ENCODE results near the gene CCT4. TPM values are rescaled to one million over a fixed set of nuclear protein-coding genes. Genes with fewer than 3 reads are reported as not detected.
"Not testable (repeated sequence)": the region's sequence is repeated elsewhere in the genome, so short reads cannot be mapped to it uniquely, and the experiment has no call there.

The CCT4 gene, protein sequence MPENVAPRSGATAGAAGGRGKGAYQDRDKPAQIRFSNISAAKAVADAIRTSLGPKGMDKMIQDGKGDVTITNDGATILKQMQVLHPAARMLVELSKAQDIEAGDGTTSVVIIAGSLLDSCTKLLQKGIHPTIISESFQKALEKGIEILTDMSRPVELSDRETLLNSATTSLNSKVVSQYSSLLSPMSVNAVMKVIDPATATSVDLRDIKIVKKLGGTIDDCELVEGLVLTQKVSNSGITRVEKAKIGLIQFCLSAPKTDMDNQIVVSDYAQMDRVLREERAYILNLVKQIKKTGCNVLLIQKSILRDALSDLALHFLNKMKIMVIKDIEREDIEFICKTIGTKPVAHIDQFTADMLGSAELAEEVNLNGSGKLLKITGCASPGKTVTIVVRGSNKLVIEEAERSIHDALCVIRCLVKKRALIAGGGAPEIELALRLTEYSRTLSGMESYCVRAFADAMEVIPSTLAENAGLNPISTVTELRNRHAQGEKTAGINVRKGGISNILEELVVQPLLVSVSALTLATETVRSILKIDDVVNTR
- 148 and 163 TPM in 2 replicates for total RNA-seq
- 91.8 TPM for polyA plus RNA-seq (2012)

DNA sequence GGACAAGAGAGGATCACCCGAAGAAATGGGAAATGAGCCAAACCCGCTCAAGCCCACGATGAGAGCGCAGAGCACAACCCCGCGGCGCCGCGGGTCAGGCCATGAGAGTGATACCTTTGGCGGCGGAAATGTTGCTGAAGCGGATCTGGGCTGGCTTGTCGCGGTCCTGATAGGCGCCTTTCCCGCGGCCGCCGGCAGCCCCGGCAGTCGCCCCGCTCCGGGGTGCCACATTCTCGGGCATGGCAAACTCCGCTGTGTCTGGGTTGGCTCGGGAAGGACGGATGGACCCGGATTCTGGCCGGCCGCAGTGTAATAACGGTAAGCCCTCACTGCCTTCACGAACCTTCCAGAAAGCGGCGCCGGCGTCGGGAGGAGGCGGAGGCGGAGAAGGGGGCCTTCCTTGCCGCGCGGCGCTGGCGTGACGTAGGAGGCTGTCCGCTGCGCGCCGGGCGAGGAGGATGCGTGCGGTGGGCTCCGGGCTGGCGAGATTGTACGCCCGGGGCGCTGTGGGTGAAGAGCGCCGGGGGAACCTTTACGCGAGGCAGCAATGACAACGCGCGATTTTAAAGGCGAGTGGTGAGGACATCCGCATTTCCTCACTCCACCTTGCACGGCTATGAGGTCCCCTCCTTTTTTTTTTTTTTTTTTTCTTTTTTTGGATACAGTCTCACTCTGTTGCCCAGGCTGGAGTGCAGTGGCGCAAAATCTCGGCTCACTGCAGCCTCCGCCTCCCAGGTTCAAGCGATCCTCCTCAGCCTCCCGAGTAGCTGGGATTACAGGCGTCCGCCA, at the start of gene CCT4:
Gene CCT4 (minus strand): TSS at position 390 of the 789 bp plus-strand sequence. CDS start 149 bp downstream, at position 241.
- DNase-seq (ENCODE audit: low read depth): peak; percentile 87

DNA sequence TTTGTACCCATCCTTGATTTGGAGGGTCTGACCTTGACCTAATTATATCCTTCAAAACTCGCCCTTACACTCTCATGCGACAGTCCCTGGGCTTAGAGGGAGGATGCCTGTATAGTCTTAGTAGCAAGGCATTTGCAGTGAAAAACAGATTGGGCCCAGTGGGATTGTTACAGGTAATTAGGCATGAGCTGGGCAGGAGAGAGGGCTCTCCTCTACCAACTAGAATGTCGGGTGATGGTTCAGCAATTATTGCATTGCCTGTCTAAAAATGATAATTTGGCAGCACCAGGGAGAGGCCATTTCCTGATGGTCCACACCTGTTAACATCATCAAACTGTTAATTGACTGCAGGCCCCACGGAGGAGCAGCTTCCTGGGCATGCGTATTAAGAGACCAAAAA, 49.4 kb upstream of the CCT4 start:
- DNase-seq (ENCODE audit: low read depth): no peak

DNA sequence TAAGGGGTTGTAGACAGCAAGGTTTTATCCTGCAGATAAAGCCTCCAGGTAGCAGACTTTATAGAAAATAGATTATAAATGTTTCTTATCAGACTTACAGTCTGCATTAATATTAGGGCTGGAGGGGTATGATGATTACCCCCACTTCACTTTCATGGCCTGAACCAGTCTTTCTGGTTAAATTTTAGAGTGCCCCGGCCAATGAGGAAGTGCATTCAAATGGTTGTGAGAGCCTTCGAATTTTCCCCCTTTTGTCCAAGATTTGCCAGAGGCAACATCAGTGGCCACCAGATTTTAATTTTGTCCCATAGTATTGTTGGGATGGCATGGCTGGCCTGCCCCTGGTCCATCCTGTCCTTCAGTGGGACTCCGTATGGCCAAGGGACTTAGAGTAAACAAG, 48.6 kb upstream of the CCT4 start:
- no peak for DNase-seq (ENCODE audit: low read depth)

DNA sequence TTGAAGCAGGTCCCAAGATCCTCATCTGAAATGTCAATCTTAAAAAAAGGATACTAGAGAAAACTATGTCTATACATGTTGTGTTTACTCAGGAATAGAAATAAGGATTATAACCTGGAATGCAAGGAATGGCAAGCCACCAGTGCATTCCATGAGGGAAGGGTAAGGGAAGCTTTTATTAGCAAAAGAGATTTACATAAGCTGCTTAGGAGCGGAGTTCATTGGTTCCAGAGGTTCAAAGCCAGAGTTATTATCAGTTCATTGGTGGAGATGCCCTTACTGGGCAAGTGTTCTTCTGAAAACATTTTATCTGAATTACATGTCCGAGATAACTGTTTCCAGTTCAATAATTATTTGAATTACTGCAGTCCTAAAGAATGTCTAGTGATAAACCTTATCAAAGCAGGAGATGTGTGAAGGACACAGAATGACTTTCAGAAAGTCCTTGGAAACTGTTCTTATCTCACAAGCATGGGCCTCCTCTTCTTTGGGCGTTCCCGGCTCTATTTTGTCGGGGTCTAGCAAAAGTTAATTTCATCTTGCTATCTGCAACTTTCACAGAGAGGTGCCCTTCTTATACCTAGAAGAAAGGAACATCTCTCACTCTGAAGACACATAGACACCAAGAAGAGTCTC, 40.5 kb upstream of the CCT4 start:
- peak; percentile 24 for DNase-seq (ENCODE audit: low read depth)

DNA sequence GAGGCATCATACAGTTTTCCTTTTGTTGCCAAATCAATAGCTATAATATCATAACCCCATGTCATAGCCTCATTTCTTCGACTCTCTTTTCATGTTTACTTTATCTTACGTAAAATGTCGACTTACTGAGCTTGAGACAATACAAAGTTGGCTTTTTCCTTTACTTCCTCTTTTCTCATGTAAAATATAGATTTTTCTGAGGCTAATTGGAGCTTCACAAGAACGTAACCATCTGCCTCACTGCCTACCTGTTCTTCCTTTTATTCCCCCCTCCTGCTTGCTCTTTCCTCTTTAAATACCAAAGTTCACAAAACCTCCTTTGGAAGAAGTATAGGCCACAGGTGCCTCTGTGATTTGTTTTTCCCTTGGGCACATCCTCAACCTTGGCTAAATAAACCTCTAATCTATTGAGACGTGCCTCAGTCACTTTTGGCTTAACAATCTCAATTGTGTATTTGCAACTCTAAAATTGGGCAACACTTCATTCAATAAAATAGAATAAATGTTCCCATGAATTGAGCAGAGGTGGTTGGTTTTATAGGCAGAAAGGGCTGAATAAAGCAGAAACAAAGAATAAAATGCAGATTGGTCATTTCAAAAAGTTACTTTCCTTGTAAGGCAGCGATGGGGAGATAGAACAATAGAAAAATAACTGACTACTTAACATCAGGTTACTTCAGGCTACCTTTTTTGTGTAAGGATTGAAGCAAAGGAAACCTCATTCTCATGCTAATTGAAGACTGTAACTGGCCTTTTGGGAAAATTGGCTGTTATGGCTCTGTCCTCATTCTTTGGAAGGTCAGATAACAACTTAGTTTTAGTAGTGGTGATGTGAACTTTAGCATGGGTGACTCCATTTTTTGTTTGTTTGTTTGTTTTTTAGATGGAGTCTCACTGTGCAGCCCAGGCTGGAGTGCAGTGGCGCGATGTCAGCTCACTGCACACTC, 38.3 kb upstream of the CCT4 start:
- DNase-seq (ENCODE audit: low read depth): no peak

DNA sequence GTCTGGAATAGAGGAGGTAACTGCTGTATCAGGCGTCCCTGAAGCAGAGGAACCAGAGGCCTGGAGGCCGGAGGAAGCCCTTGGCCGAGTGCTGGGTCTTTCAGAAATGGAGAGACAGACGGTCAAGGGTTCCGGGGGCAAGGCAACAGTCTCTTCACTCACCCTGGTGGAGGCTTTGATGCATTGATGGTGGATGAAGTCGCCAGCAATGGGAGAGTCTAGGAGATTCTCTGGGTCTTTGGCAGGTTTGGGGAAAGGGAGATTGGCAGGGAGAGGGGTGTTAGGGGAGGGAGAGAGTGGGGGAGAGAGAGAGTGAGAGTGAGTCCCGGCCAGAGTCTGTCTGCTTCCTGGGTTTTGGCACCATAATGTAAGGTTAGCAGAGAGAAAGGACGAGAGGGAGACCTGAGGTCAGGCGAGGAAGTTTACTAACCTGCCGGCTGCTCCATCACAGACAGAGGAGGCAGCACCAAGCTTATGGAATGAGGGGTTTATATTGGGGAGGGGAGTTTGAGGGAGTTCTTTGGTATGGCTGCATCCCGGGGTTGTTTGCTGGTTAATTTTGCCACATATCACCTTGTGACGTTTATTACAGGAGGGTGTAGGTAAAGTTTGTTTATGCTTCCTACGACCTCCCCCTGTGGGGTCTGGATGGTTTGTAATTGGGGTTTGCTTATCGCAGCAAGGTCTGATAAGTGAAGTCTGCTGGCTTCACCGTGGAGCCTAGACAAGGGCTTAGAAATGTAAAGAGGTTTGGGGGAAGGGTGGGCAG, 36.6 kb upstream of the CCT4 start:
- no peak for DNase-seq (ENCODE audit: low read depth)

DNA sequence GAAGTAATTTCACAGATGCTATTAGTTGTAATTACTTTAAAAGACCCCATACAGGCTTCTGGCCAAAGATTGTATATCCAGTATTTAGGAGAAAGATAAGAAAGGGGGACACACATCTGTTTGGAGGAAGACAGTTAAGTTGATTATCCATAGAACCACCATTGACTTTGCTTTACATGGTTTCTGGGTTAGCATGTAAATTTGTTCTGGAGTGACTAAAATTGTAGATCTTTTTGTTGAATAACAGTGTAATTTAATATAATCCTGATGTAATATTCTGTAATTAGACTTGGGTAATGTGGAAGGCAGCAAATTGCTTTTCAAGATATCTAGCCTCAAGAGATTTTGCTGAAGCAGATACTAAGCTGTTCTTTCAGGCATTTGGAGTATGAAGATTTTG, 34.3 kb upstream of the CCT4 start:
- no peak for DNase-seq (ENCODE audit: low read depth)

DNA sequence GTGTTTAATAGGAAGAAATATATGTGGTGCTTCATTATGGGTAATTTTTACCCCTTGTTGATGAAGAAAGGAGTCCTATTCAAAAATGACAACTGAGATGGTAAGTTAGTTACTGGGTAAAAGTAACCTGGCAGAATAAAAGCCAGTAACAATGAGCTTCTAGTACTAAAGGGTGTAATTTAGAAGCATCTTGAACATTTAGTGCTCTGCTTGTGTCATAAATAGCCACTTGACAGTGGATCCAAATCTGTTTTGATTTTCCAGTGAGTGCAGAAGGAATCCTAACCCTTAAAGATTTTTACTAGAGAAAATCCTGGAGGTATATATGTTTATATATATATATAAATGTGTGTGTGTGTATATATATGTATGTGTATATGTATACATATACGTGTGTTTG, 32.1 kb upstream of the CCT4 start:
- no peak for DNase-seq (ENCODE audit: low read depth)

DNA sequence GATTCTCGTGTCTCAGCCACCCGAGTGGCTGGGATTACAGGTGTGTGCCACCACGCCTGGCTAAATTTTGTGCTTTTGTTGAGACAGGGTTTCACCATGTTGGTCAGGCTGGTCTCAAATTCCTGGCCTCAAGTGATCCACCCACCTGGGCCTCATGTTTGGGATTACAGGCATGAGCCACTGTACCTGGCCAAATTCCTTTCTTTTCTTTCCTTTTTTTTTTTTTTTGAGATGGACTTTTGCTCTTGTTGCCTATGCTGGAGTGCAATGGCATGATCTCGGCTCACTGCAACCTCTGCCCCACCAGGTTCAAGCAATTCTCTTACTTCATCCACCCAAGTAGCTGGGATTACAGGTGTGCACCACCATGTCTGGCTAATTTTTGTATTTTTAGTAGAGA, 26.3 kb upstream of the CCT4 start:
- not testable (repeated sequence) for DNase-seq (ENCODE audit: low read depth)

DNA sequence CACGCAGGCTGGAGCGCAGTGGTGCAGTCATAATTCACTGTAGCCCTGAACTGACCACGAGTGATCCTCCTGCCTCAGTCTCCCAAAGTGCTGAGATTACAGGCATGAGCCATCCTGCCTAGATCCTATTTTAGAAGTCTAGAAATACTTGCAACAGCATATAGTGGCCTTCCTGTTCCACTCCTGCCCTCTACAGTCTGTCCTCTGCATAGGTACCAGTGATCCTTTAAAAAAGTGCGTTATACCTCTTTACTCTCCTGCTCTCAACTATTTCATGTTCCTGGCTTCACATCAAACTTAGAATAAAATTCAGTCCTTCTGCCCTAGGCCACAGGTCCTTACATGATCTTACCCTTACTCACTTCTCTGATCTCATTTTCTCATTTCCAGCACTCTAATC, 23.1 kb upstream of the CCT4 start:
- no peak for DNase-seq (ENCODE audit: low read depth)

DNA sequence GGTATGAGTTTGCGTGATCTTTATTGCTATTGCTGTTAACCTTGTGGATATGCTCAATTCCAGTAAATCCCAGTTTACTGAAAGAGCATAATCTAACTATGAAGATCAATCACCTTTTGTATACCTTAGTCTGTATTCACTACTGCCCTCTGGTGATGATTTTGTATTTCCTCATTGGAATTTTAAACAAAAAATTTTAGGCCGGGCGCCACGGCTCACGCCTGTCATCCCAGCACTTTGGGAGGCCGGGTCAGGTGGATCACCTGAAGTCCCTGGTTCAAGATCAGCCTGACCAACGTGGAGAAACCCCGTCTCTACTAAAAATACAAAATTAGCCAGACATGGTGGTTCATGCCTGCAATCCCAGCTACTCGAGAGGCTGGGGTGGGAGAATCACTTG, 22.1 kb upstream of the CCT4 start:
- DNase-seq (ENCODE audit: low read depth): no peak

DNA sequence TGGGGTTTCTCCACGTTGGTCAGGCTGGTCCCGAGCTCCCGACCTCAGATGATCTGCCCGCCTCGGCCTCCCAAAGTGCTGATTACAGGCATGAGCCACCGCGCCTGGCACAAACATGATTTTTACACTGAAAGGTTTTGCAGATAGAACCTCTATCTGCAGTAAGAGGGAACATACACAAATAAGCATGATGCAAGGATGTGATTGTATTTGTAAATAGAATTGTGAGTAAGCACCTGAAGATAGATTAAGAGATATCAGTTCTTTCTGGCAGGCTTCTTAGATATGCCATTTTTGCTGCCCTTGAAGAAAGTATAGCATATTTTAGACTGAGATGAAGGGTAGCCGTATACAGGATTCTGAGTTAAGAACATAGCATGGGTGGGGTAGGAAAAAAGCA, 20.7 kb upstream of the CCT4 start:
- no peak for DNase-seq (ENCODE audit: low read depth)

DNA sequence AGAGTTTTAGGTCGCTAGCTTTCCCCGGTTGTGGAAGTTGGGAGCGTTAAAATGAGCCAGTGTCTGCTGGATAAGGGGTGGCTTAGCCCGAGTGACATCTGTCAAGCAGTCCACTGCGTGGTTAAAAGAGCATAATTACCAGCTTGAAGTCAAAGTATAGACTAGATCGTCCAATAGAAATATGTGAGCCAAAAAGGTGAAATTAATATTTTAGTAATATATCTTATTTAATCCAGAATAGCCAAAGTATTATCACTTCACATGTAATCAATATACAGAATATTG, 17.7 kb upstream of the CCT4 start:
- no peak for DNase-seq (ENCODE audit: low read depth)

DNA sequence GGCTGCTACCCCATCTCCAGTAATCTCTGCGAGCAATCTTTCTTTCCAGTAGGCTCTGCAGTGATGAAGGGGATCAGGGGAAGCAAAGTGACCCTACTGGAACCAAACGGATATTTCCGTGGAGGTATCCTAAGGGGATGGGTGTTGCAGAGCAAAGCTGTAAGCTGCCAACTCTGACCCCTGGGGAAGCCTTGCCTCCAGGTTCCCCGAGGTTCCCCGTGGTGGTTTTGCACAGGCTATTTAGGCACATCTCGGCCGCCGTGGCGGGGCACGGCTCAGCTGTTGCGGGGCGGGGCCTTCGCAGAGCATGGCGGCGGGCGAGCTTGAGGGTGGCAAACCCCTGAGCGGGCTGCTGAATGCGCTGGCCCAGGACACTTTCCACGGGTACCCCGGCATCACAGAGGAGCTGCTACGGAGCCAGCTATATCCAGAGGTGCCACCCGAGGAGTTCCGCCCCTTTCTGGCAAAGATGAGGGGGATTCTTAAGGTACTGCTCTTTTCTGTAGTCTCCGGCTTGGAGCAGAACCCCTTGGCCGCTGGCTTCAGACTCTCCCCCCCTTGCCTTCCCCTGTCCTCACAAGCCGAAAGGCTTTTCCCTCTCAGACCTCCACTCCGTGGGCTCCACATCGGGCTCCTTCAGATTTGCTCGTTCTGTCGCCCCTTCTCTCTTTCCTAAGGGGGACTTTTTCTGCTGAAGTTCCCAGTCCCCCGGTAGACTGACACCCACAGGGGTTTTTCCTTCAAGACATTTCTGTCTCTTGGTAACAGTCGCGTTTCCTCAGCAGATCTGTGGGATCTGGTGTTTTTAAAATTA, 17.1 kb upstream of the CCT4 start, which contains the start of gene COMMD1:
Gene COMMD1 (plus strand): TSS at position 303 of the 814 bp plus-strand sequence. CDS start 5 bp downstream, at position 308.
- DNase-seq (ENCODE audit: low read depth): peak; percentile 85

DNA sequence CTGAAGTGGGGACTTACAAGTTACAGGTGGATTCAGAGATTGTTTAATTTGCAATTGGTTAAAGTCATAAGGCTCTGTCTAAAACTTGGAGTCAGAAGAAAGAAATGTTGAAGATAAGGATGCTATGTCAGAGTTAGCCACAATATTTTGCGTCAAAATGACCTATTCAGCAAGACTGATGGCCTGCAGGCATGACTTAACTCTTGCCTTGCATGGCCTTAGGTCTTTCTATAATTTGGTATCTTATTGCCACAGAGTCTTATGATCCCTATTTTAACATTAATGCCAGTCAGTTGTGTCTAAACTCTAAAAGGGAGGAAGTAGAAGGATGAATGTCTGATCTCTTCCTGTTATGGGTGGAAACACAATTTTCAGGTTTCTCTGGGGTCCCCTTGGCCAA, 11.8 kb upstream of the CCT4 start:
- DNase-seq (ENCODE audit: low read depth): no peak

DNA sequence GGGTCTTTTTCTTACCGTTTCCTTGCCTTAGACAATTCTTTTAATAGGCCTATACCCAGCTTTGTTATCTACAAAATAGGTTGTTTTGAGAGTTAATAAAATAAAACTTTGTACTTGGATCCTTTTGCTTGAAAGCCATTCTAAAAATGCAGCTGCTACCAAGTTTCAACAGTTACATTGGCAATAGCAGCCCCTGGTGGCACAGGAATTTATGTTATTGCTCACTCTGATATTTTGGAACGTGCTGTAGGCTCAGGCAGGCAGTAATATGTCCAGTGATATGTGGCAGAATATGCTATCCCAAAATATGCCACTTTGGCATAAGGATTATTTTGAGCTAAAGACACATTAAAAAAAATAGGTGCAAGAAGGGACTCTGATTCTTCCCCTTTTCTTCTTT, 10.4 kb upstream of the CCT4 start:
- DNase-seq (ENCODE audit: low read depth): peak; percentile 50

DNA sequence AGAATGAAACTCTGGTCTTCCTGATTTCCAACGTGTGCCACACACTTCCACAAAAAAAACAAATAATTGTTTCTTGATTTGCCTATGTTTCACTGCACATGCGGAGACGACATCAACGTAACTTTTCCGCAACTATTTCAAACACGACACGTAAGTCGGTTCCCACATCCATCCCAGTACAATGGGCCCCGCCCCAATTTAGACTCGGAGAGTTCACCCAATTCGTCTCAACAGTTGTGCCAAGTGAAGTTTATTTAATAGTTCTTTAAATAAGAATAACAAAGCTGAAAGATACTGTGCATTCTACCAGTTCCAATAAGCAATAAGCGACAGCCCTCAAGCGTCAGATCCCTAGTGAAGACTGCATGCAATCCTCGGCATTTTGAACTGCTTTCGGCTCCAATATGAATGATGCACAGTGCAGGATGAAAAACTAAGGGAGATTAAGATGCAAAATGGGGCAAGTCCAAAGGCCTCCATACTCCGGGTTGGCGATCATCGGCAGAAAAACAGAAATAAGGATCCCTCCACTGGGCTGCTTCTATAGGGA, 664 bp downstream of the CCT4 start:
- DNase-seq (ENCODE audit: low read depth): peak; percentile 51

DNA sequence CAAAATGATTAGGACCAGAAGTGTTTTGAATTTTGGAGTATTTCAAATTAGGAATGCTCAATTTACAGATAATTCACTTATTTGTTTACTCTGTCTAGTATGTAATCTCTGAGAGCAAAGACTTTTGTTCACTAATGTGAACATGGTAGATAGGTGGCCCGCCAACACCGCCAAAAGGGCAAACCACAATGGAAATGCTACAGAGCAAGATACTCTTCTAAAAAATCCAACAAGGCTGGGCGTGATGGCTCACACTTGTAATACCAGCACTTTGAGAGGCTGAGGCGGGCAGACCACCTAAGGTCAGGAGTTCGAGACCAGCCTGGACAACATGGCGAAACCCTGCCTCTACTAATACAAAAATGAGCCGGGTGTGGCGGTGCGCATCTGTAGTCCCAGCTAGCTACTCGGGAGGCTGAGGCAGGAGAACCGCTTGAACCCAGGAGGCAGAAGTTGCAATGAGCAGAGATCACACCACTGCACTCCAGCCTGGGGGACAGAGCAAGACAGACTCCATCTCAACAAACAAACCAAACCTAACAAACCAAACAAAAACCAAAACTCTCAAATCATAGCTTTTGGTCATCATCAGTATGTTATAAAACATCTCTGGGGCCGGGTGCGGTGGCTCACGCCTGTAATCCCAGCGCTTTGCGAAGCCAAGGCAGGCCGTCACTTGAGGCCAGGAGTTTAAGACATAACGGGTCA, 2.4 kb downstream of the CCT4 start:
- no peak for DNase-seq (ENCODE audit: low read depth)

Data from myocyte (in vitro differentiated cells).